HEK293 (cell line): ENCODE results near the gene BRCA2.

ENCODE experiments used
- ATF2 ChIP-seq: fragments of 450-650 bp; formaldehyde crosslinking; IDR thresholded peaks from 2 replicates; pipeline ENCODE4 v1.5.1; 2016; ENCODE audit warnings: missing biosample characterization, missing genetic modification characterization, low read depth
- CTCF ChIP-seq: fragments of 450-650 bp; formaldehyde crosslinking; IDR thresholded peaks from 2 replicates; pipeline ENCODE4 v1.5.1; 2016; ENCODE audit warnings: missing biosample characterization, missing genetic modification characterization
- ZNF121 ChIP-seq: fragments of 450-650 bp; formaldehyde crosslinking; IDR thresholded peaks from 2 replicates; pipeline ENCODE4 v1.5.1; 2016; ENCODE audit warnings: missing biosample characterization, missing genetic modification characterization
- ZNF529 ChIP-seq: fragments of 450-650 bp; formaldehyde crosslinking; IDR thresholded peaks from 2 replicates; pipeline ENCODE4 v1.5.1; 2017; ENCODE audit warnings: missing genetic modification characterization, missing biosample characterization; ENCODE audit not compliant: insufficient replicate concordance
- ZNF645 ChIP-seq: fragments of 450-650 bp; formaldehyde crosslinking; IDR thresholded peaks from 2 replicates; pipeline ENCODE4; 2016; ENCODE audit warnings: missing biosample characterization, missing genetic modification characterization

GRCh38 chr13:32347651-32348050, 32.3 kb downstream of the BRCA2 start:
- TF ChIP-seq ZNF529 = no peak
- TF ChIP-seq ZNF645 (tag by site-specific recombination) = no peak
- no peak for TF ChIP-seq ZNF121 (tag by site-specific recombination)
- TF ChIP-seq ATF2 (tag by site-specific recombination) = no peak
- TF ChIP-seq CTCF (tag by site-specific recombination) = no peak
